H1 (cell line): ENCODE data around the gene BCL2A1. TPM values are rescaled to one million over a fixed set of nuclear protein-coding genes. Genes with fewer than 3 reads are reported as not detected.

Experiments used
- CTCF ChIA-PET: fragments of 300-600 bp; sonication (Branson Sonifier 250); formaldehyde crosslinking; loops from one replicate; lab custom pipeline; 2021; ENCODE audit not compliant: partially characterized antibody; lab: Charles Lee
- POLR2A ChIA-PET: fragments of 300-600 bp; sonication (Branson Sonifier 250); formaldehyde crosslinking; loops from one replicate; lab custom pipeline; 2021; ENCODE audit warnings: inconsistent platforms; ENCODE audit not compliant: partially characterized antibody; lab: Charles Lee
- DNase-seq, 2 experiments: peaks; one replicate each; pipeline versions ENCODE4 v3.0.0 to v3.0.0-alpha.2; 2010 to 2022; ENCODE audit warnings: low spot score in 2 of 2, low read depth in 1 of 2, mixed read lengths in 1 of 2
- FAIRE-seq: peaks from 2 replicates; lab custom pipeline; 2011; peaks lifted over from hg19 to GRCh38; lab: Jason Lieb, UNC
- H2AFZ ChIP-seq: 2 replicates; pipeline ENCODE4 v1.8.1; 2012; ENCODE audit warnings: low read length, inconsistent platforms
- H2AK5ac ChIP-seq: 2 replicates; pipeline ENCODE4 v1.6.1; 2013; ENCODE audit warnings: low read depth, low read length
- H2BK120ac ChIP-seq: replicated peaks from 2 replicates; pipeline ENCODE3; 2013; ENCODE audit warnings: low read depth, low read length, inconsistent platforms
- H2BK12ac ChIP-seq: 2 replicates; pipeline ENCODE4 v1.6.1; 2013; ENCODE audit warnings: low read depth, low read length
- H2BK15ac ChIP-seq: 2 replicates; pipeline ENCODE4 v1.6.1; 2013; ENCODE audit warnings: low read length
- H2BK20ac ChIP-seq: 2 replicates; pipeline ENCODE4 v1.6.1; 2013; ENCODE audit warnings: low read length
- H2BK5ac ChIP-seq: 2 replicates; pipeline ENCODE4 v1.6.1; 2013; ENCODE audit warnings: low read depth, low read length
- H3K14ac ChIP-seq: 2 replicates; pipeline ENCODE4 v1.6.1; 2013; ENCODE audit warnings: inconsistent platforms; ENCODE audit not compliant: insufficient read length
- H3K18ac ChIP-seq: 2 replicates; pipeline ENCODE4 v1.6.1; 2013; ENCODE audit warnings: low read length; ENCODE audit errors: extremely low read depth
- H3K23ac ChIP-seq: 2 replicates; pipeline ENCODE4 v1.6.1; 2013; ENCODE audit warnings: inconsistent platforms; ENCODE audit not compliant: insufficient read length
- H3K23me2 ChIP-seq: 2 replicates; pipeline ENCODE4 v1.6.1; 2013; ENCODE audit warnings: low read depth, low read length
- H3K27ac ChIP-seq: 2 replicates; pipeline ENCODE4 v1.6.1; 2011; ENCODE audit warnings: low read depth, low read length, inconsistent platforms
- H3K27me3 ChIP-seq, 4 experiments: replicated peaks in 1 of 4; 1 replicate in 1 of 4; 2 replicates in 3 of 4; pipeline versions ENCODE4 v1.6.1 to v1.8.1; 2011 to 2013; ENCODE audit warnings: low read length in 3 of 4, mild to moderate bottlenecking in 3 of 4, inconsistent platforms in 2 of 4, mixed read lengths in 2 of 4, moderate library complexity in 1 of 4; ENCODE audit not compliant: control insufficient read depth in 3 of 4, insufficient read depth in 3 of 4; ENCODE audit errors: extremely low read depth in 1 of 4
- H3K36me3 ChIP-seq, 4 experiments: 2 replicates each; pipeline versions ENCODE4 v1.6.1 to v1.8.1; 2011 to 2013; ENCODE audit warnings: mild to moderate bottlenecking in 4 of 4, low read length in 3 of 4, moderate library complexity in 2 of 4, control low read depth in 1 of 4, inconsistent platforms in 1 of 4; ENCODE audit not compliant: insufficient read depth in 4 of 4, control insufficient read depth in 2 of 4
- H3K4ac ChIP-seq: replicated peaks from 2 replicates; pipeline ENCODE3; 2013; ENCODE audit warnings: low read length, low read depth, mixed read lengths, inconsistent platforms; ENCODE audit not compliant: insufficient read length
- H3K4me1 ChIP-seq, 4 experiments: replicated peaks in 1 of 4; 1 replicate in 1 of 4; 2 replicates in 3 of 4; pipeline versions ENCODE4 v1.6.1 to v1.8.1; 2011 to 2013; ENCODE audit warnings: low read length in 3 of 4, inconsistent platforms in 2 of 4, mixed read lengths in 1 of 4; ENCODE audit not compliant: insufficient read depth in 4 of 4, control insufficient read depth in 3 of 4
- H3K4me2 ChIP-seq, 2 experiments: 2 replicates each; pipeline versions ENCODE4 v1.6.1 to v1.8.1; 2011 to 2013; ENCODE audit warnings: low read depth in 2 of 2, low read length in 2 of 2, control low read depth in 1 of 2, inconsistent platforms in 1 of 2, mild to moderate bottlenecking in 1 of 2; ENCODE audit not compliant: insufficient read depth in 1 of 2
- H3K4me3 ChIP-seq, 4 experiments: fragments of 200-600, 300-600 bp in 1 of 4; sonication (generic), shearing (Covaris generic), sonication (Bioruptor Twin) in 1 of 4; 2 replicates each; pipeline versions ENCODE4 v1.5.1 to v1.8.1; 2011 to 2016; ENCODE audit warnings: low read length in 4 of 4, low read depth in 3 of 4, control low read depth in 2 of 4, inconsistent platforms in 2 of 4, mild to moderate bottlenecking in 2 of 4, mixed read lengths in 1 of 4, moderate library complexity in 1 of 4; ENCODE audit not compliant: insufficient read depth in 2 of 4; ENCODE audit errors: extremely low read depth in 1 of 4
- H3K56ac ChIP-seq: replicated peaks from 2 replicates; pipeline ENCODE3; 2013; ENCODE audit warnings: low read depth, mild to moderate bottlenecking, mixed read lengths, low read length, inconsistent platforms; ENCODE audit not compliant: insufficient read length
- H3K79me1 ChIP-seq: 2 replicates; pipeline ENCODE4 v1.6.1; 2013; ENCODE audit warnings: low read depth, low read length, control low read depth
- H3K79me2 ChIP-seq, 2 experiments: 2 replicates each; pipeline versions ENCODE4 v1.6.1 to v1.8.1; 2012 to 2013; ENCODE audit warnings: low read length in 2 of 2, mild to moderate bottlenecking in 2 of 2, inconsistent platforms in 1 of 2; ENCODE audit not compliant: insufficient read depth in 2 of 2, control insufficient read depth in 1 of 2
- H3K9ac ChIP-seq, 4 experiments: replicated peaks in 1 of 4; 1 replicate in 1 of 4; 2 replicates in 3 of 4; pipeline versions ENCODE4 v1.6.1 to v1.8.1; 2011 to 2013; ENCODE audit warnings: low read depth in 3 of 4, low read length in 3 of 4, control low read depth in 2 of 4, mild to moderate bottlenecking in 2 of 4, moderate library complexity in 2 of 4, inconsistent platforms in 1 of 4; ENCODE audit errors: extremely low read depth in 1 of 4
- H3K9me3 ChIP-seq, 2 experiments: 2 replicates each; pipeline versions ENCODE4 v1.6.1 to v1.8.1; 2012 to 2013; ENCODE audit warnings: mild to moderate bottlenecking in 2 of 2, moderate library complexity in 2 of 2, control low read depth in 1 of 2, inconsistent platforms in 1 of 2, low read depth in 1 of 2, low read length in 1 of 2, mixed read lengths in 1 of 2; ENCODE audit not compliant: insufficient read depth in 2 of 2
- H4K20me1 ChIP-seq, 2 experiments: replicated peaks in 1 of 2; 2 replicates each; pipeline versions ENCODE3 to v1.8.1; 2011 to 2013; ENCODE audit warnings: inconsistent platforms in 2 of 2, low read length in 2 of 2, mild to moderate bottlenecking in 1 of 2; ENCODE audit not compliant: insufficient read depth in 2 of 2, control insufficient read depth in 1 of 2
- H4K5ac ChIP-seq: 2 replicates; pipeline ENCODE4 v1.6.1; 2013; ENCODE audit warnings: low read length, low read depth, mixed read lengths, inconsistent platforms; ENCODE audit not compliant: insufficient read length
- H4K8ac ChIP-seq: 2 replicates; pipeline ENCODE4 v1.8.0; 2013; ENCODE audit warnings: mild to moderate bottlenecking, moderate library complexity, low read length, inconsistent platforms; ENCODE audit not compliant: insufficient read depth; ENCODE audit errors: extremely low read depth
- H4K91ac ChIP-seq: replicated peaks from 2 replicates; pipeline ENCODE3; 2013; ENCODE audit warnings: low read length, mixed read lengths, inconsistent platforms; ENCODE audit not compliant: insufficient read length
- CHD2 ChIP-seq: IDR thresholded peaks from 2 replicates; pipeline ENCODE4 v1.6.1; 2012; ENCODE audit warnings: low read length, improper control_type of control experiment
- EGR1 ChIP-seq: IDR thresholded peaks from 2 replicates; pipeline ENCODE4 v1.6.1; 2011; ENCODE audit warnings: low read depth, low read length, borderline replicate concordance
- KDM4A ChIP-seq: IDR thresholded peaks from one replicate; pipeline ENCODE4 v1.7.1; 2012; ENCODE audit warnings: low read depth, mild to moderate bottlenecking, moderate library complexity, low read length, inconsistent platforms; ENCODE audit not compliant: severe bottlenecking
- PHF8 ChIP-seq: fragments of 200-600 bp; sonication (generic); conservative IDR thresholded peaks from 2 replicates; pipeline ENCODE4 v1.7.1; 2012; ENCODE audit warnings: low read depth, mild to moderate bottlenecking, inconsistent platforms, low read length, moderate library complexity
- POLR2AphosphoS5 ChIP-seq: IDR thresholded peaks from 2 replicates; pipeline ENCODE4 v1.6.1; 2011; ENCODE audit warnings: low read depth, low read length
- POU5F1 ChIP-seq: IDR thresholded peaks from 2 replicates; pipeline ENCODE4 v1.6.1; 2011; ENCODE audit warnings: low read depth, mild to moderate bottlenecking, low read length, moderate library complexity
- RAD21 ChIP-seq, 2 experiments: IDR thresholded peaks in 1 of 2; conservative IDR thresholded peaks in 1 of 2; 2 replicates each; pipeline ENCODE4 v1.6.1; 2011; ENCODE audit warnings: low read depth in 2 of 2, low read length in 2 of 2, improper control_type of control experiment in 1 of 2, inconsistent platforms in 1 of 2, mild to moderate bottlenecking in 1 of 2, moderate library complexity in 1 of 2
- RXRA ChIP-seq: IDR thresholded peaks from 2 replicates; pipeline ENCODE4 v1.6.1; 2011; ENCODE audit warnings: low read depth, mild to moderate bottlenecking, low read length, moderate library complexity; ENCODE audit not compliant: insufficient read depth
- SIN3A ChIP-seq, 2 experiments: IDR thresholded peaks in 1 of 2; conservative IDR thresholded peaks in 1 of 2; 2 replicates each; pipeline ENCODE4 v1.6.1; 2011 to 2012; ENCODE audit warnings: low read length in 2 of 2, improper control_type of control experiment in 1 of 2, low read depth in 1 of 2, mild to moderate bottlenecking in 1 of 2
- TAF7 ChIP-seq: optimal IDR thresholded peaks from 2 replicates; pipeline ENCODE3; 2011; ENCODE audit warnings: low read depth, mild to moderate bottlenecking, inconsistent platforms, low read length, moderate library complexity, borderline replicate concordance
- USF2 ChIP-seq: IDR thresholded peaks from 2 replicates; pipeline ENCODE4 v1.6.1; 2011; ENCODE audit warnings: low read length, improper control_type of control experiment
- WGBS, 2 experiments: shearing (Covaris generic) in 1 of 2; methylation state at CpG; one replicate each; pipeline versions ENCODE4 v1.1.6 to v1.1.7; 2013 to 2015; ENCODE audit warnings: low lambda C conversion rate in 2 of 2, mixed read lengths in 2 of 2, inconsistent platforms in 1 of 2, low coverage in 1 of 2, missing lambda C conversion rate in 1 of 2; ENCODE audit not compliant: insufficient replicate concordance in 2 of 2, insufficient coverage in 1 of 2, insufficient read length in 1 of 2; ENCODE audit errors: extremely low coverage in 1 of 2, missing lambda C conversion rate in 1 of 2; 5-methylcytosine and 5-hydroxymethylcytosine counted together
- polyA plus RNA-seq, 7 experiments: library from polyadenylated mRNA; depleted of rRNA in 3 of 7; stranded (reverse) in 5 of 7; unstranded in 2 of 7; fragments of >200 nt in 5 of 7; fragments of 200-250 nt in 2 of 7; gene quantifications; 1 replicate in 5 of 7; 2 replicates in 1 of 7; 4 replicates in 1 of 7; pipeline versions ENCODE4 v1.2.1 to v1.2.3, GENCODE V29; 2011 to 2013; ENCODE audit warnings: missing spikeins in 2 of 7, mixed read lengths in 2 of 7
- total RNA-seq: library from RNA; stranded (reverse); fragmentation: NEBNext Ultra II Directional; extraction: Animal tissue kit (Norgen Biotek cat#: 25700); gene quantifications from 2 replicates; pipeline ENCODE4 v1.2.1, GENCODE V29; 2021

The BCL2A1 gene
- total and polyA plus RNA-seq, 2 of the 8 experiments (the other 6 are each of a cell fraction or from before 2014, with no cell fraction given), result not detected

GRCh38 chr15:79923079-79923514, 47.9 kb downstream of the BCL2A1 start:
- Histone ChIP-seq H3K27ac (peak overlapping the region; percentile 81), H3K4me2 (peak overlapping the region; percentile 92 to 99; a peak in 3 of 4 replicates), H4K91ac (no peak overlapping the region), H2BK15ac (no peak overlapping the region), H3K23ac (no peak overlapping the region), H3K27me3 (no peaks in the 10 kb centered on the region), H3K14ac (no peak overlapping the region), H2BK12ac (peak overlapping the region; percentile 50; the same call in 1 of the 2 replicates), H3K9me3 (no peaks in the 10 kb centered on the region; a peak in 1 of 4 replicates), H3K18ac (peak overlapping the region; percentile 32), H2AFZ (no peak overlapping the region), H3K4ac (no peak overlapping the region), H3K23me2 (peaks cover 9% of the 10 kb centered on the region; the same call in 1 of the 2 replicates), H4K8ac (peak overlapping the region; percentile 98), H2BK20ac (no peak overlapping the region), H3K79me2 (peaks cover 11 to 28% of the 10 kb centered on the region in 2 experiments; a peak in 3 of 4 replicates), H2AK5ac (0 out of 2 replicates have a peak overlapping the region, but pooled peaks have one; percentile 60), H4K5ac (peak overlapping the region; percentile 67), H3K4me3 (peak overlapping the region; percentile 87 to 95 (median 90)), H3K79me1 (peaks cover 6% of the 10 kb centered on the region; the same call in 1 of the 2 replicates), H2BK120ac (no peak overlapping the region), H2BK5ac (peak overlapping the region; percentile 95), H3K56ac (peak overlapping the region; percentile 86), H3K36me3 (peaks cover 0 to 19% (median 0%) of the 10 kb centered on the region in 4 experiments; a peak in 1 of 8 replicates), H3K4me1 (peaks cover 0 to 21% (median 11%) of the 10 kb centered on the region in 4 experiments; a peak in 5 of 7 replicates), H4K20me1 (no peaks in the 10 kb centered on the region), H3K9ac (peak overlapping the region; percentile 93 to 99 (median 94))
- POLR2A ChIA-PET, result interaction anchor here (0.5 to 4.4 kb wide), 18 partner anchors 9 to 215 kb away, joined by 3 to 42 read pairs (median 4); partner anchors contain the start of genes MTHFS and ZFAND6
- WGBS, 2 experiments, result 0% methylated on average over 18 of the region's 51 CpGs; no CpG with 5 or more reads in 1 of the 2 experiments
- CTCF ChIA-PET, result interaction anchor here (0.8 to 1.6 kb wide), 8 partner anchors 9 to 262 kb away, joined by 3 to 4 read pairs (median 3); partner anchors contain the start of gene ZFAND6
- peak; percentile 1 to 68 for DNase-seq
- no peak for FAIRE-seq
- TF ChIP-seq SIN3A (conservative IDR thresholded peaks at IDR 0.05 in 1 of 2, IDR thresholded peaks at IDR 0.05 in 1 of 2; ENCODE audit: low read depth in 1 of 2, low read length in 2 of 2) (peak in 1 of 2 experiments; percentile 43; a peak in 1 of 4 replicates), PHF8 (no peak), USF2 (no peak), POU5F1 (no peak), POLR2AphosphoS5 (no peak), CHD2 (no peak), TAF7 (no peak), EGR1 (no peak), RAD21 (IDR thresholded peaks at IDR 0.05 in 1 of 2, conservative IDR thresholded peaks at IDR 0.05 in 1 of 2; ENCODE audit: low read depth in 2 of 2, low read length in 2 of 2) (no peak), KDM4A (peak; percentile 58), RXRA (no peak)
